Head of caudate nucleus (tissue), 42 donors: Measurements from ENCODE around the gene THBS4.
A peak's percentile ranks its signal among the peaks of the same experiment; 100 is the strongest.
"Not testable (repeated sequence)": the region's sequence is repeated elsewhere in the genome, so short reads cannot be mapped to it uniquely, and the experiment has no call there.

Source experiments
- DNase-seq, 42 donors: peaks; one replicate each; pipeline versions ENCODE4 v3.0.0 to v3.0.0-alpha.2; 2020 to 2021; ENCODE audit warnings: mixed read lengths in 7 of 42
- intact Hi-C: fragments of 100-400 bp; cut with DNase I; formaldehyde crosslinking; loops from one replicate; pipeline ENCODE4 v1.15.0; 2022

Gene THBS4

DNA sequence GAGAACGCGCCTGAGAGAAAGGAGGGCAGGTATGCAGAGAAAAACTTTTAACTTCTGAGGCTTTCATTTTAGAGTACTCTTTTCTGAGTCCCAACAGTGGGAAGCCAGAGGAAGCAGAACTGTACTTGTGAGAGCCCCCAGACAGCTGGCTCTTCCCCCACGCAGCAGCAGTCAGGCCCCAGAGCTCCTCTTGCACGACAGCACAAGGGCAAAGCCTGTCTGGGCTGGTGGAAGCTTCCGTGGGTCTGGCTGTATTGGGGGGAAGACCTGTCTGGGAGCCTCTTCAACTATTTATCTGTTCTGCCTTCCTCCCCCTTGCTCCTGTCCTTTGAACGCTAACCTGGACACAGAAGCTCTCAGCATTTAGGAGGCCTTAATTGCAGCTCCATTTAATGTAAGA, 68.2 kb downstream of the THBS4 start:
- DNase-seq, result no peak
- intact Hi-C loops, result no loop called here

DNA sequence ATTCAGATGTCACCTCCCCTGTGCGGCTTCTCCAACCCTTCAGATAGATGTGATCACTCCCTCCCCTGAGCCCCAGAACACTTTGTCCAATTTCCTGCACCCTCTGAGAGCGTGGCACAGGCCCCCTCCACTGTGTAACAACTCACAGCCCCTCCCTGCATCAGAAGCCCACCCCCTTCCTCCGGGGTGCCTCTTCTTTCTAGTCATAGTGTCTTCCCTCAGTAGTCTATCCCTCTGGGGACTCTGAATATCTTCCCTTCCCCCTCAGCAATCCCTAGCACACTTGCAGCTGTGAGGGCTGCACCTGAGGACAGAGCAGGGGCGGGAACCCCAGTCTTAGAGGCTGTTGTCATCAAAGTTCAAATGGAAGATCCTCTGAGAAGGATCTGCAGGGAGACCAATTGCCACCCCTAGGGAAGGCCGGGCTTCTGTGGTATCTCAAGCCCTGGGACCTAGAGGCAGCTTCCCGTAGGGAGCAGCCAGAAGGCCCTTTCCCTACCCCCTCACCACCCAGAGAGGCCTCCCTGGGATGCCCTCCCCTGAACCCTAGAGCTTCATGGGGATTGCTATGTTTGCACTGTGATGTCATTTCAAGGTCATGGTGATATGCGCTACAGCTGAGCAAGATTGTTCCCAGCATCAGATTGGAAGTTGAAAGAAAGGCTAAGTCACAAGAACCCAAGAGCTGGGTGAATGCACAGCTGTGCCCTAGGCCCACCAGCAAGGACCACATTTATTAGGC, 70.7 kb downstream of the THBS4 start:
- no peak for DNase-seq
- intact Hi-C loops, result no loop called here

DNA sequence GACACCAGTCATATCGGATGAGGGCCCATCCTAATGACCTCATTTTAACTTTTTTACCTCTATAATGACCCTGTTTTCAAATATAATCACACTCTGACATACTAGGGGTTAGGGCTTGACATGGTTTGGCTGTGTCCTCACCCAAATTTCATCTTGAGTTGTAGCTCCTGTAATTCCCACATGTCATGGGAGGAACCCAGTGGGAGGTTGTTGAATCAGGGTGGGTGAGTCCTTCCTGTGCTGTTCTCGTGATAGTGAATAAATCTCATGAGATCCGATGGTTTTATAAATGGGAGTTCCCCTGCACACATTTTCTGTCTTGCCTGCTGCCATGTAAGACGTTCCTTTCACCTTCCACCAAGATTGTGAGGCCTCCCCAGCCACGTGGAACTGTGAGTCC, 71.8 kb downstream of the THBS4 start:
- intact Hi-C loops, result no loop called here
- no peak for DNase-seq

GRCh38 chr5:80109646-80110478, 74.7 kb downstream of the THBS4 start:
- peak in 27 of 42 donors; percentile 10 to 62 (median 41) for DNase-seq
- intact Hi-C loops, result no loop called here

GRCh38 chr5:80111376-80111990, 76.3 kb downstream of the THBS4 start:
- peak in 1 of 42 donors; percentile 7 for DNase-seq
- intact Hi-C loops, result not testable (repeated sequence)

GRCh38 chr5:80114860-80115259, 79.7 kb downstream of the THBS4 start:
- intact Hi-C loops, result no loop called here
- DNase-seq, result peak in 9 of 42 donors; percentile 16 to 63 (median 29)

DNA sequence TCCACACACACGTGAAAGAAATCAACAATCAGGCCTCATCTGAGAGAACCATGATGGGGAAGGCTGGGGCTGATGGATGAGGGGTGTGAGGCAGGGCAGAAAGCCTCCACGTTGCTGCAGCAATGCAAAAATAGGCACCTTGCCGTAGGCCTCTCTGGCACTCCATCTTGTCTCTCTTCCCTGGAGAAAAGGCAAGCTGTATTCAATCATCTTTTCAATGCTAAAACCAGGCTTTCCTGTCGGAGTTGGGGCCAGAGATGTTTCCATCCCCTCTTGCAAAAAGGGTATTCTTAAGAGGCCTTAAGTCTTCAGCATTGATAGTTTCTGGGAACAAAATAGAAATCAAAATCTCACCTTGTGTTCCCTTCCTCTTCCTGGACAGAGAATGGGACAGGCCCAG, 80.9 kb downstream of the THBS4 start:
- DNase-seq, result no peak
- intact Hi-C loops, result no loop called here

GRCh38 chr5:80116465-80116864, 81.3 kb downstream of the THBS4 start:
- intact Hi-C loops, result no loop called here
- DNase-seq, result no peak

- no peak for DNase-seq
- intact Hi-C loops, result no loop called here
These were observed 82.3 kb downstream of the THBS4 start for GRCh38 chr5:80117446-80117845.

DNA sequence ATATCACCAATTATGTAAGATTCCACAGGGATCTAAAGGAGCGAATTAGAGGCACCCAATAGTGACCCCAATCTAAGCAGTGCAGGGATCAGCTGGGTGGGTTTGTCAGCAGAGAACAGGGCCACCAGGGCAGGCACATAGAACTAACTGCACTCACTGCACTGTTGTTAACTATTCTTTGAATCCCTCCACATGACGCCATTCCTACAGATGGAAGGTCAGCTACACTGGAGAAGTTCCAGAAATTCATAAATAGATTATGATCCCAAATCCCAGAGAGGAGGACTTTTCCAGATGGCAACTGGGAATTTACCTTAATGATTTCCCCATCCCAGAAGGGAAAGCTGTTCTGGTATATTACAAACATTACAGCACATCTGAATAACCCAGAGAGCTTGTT, 84.2 kb downstream of the THBS4 start:
- DNase-seq, result no peak
- intact Hi-C loops, result no loop called here

DNA sequence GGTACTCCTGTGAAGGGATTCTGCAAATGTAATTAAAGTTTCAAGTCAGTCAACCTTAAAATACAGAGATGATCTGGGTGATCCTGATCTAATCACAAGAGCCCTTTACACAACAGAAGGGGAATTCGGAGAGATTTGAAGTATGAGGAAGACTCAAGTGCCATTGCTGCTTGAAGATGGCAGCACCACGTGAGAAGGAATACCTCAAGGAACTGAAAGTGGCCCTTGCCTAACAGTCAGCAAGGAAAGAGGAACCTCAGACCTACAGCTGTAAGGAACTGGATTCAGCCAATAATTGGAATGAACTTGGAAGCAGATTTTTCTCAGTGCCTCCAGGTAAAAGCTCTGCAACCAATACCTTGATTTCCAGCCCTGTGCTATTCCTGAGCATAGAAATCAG, 87.4 kb downstream of the THBS4 start:
- DNase-seq, result peak in 11 of 42 donors; percentile 5 to 41 (median 27)
- intact Hi-C loops, result no loop called here

DNA sequence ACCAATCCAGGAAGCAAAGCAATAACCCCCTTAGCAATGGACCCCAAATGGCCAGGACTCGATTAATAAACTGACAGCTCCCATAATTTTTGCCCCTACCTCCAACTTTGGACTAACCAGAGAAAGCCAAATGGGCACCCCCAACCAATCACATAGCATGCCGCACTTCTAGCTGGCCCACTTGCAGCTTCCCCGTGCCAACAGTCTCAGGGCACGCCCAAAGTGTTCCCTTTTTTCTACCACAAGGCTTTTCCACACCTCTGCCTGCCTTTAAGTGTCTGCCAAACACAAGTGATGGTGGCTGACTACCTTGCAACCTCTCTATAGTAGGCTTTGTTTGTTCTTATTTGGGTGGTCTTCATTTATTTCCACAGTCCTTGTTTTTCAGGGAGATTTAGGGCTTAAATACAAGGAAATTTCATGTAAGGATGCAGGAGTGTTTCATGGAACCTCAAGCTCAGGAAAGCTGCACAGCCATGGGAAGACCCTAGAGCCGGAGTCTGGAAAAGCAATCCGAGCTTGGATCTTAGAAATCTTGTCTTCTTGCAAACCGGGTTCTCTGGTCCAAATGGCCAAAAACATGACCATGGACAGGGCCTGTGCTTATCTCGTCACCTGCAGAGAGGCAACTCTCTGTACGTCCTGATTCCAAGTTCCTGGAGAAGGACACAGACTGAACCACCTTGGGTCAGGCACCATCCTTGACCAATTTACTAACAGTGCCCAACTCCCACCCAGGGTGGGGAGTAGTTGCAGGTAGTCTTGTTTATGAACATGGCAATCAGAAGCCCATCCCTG, 89.2 kb downstream of the THBS4 start:
- DNase-seq, result no peak
- intact Hi-C loops, result no loop called here

DNA sequence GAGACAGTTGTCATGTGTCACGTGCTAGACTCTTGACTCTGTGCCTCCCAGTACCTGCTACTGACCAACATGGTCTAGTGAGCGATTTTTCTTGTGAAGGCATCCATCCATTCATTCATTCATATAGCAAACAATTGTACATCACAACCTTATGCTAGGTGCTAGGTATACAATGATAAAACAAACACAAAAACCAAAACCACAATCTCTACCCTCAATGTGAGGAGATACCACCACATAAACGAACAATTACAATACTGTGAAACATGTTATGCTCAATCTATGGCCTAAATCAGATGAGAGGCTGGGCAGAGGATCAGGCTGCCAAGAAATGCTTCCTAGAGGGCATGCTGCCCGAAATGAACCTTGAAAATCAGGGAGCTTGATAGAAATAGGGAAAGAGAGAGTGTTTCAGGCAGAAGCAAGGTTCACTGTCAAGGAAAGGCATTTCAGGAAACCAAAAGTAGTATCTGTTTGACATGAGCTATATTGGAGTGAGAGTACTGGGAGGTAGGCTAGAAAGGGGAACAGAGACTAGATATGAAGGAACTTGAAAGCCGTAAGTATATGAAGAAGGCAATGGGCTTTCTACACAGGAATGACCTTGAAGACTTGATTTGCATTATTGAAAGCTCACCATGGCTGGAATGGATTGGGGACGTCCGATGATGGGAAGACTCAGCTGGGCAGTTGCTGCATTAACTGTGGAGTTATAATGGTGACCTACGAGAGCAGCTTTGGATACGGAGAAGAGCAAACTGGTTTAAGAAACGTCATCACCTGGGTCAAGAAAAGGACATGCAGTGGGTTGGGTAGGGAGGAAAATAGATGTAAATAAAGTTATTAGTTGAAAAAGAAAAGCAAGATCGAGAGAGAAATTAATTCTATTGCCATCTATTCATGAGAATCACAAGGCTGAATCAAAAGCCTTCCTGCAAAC, 90.1 kb downstream of the THBS4 start:
- intact Hi-C loops, result no loop called here
- DNase-seq, result no peak

GRCh38 chr5:80125962-80126480, 90.9 kb downstream of the THBS4 start:
- intact Hi-C loops, result no loop called here
- peak in 2 of 42 donors; percentile 19 to 28 for DNase-seq

GRCh38 chr5:80127116-80127552, 92.0 kb downstream of the THBS4 start:
- no peak for DNase-seq
- intact Hi-C loops, result no loop called here

- no peak for DNase-seq
- intact Hi-C loops, result no loop called here
These were observed 93.0 kb downstream of the THBS4 start for GRCh38 chr5:80128141-80128540.

- intact Hi-C loops, result no loop called here
- DNase-seq, result no peak
These were observed 94.0 kb downstream of the THBS4 start for GRCh38 chr5:80129146-80129545.
